OCI-M2 (cell line): Measurements from ENCODE around the gene IVNS1ABP.

Experiments
- DNase-seq: peaks from one replicate; lab custom pipeline; 2025; ENCODE audit not compliant: unreplicated experiment; lab: John Stamatoyannopoulos, UW

The IVNS1ABP gene

GRCh38 chr1:185295091-185295490, 22.0 kb downstream of the IVNS1ABP start:
- no peak for DNase-seq

- no peak for DNase-seq
These were observed 23.0 kb downstream of the IVNS1ABP start for GRCh38 chr1:185293967-185294542.

- no peak for DNase-seq
These were observed 24.8 kb downstream of the IVNS1ABP start for GRCh38 chr1:185292237-185292636.

- peak; percentile 58 for DNase-seq
These were observed 25.4 kb downstream of the IVNS1ABP start for GRCh38 chr1:185291652-185292051.

GRCh38 chr1:185291159-185291558, 25.9 kb downstream of the IVNS1ABP start:
- no peak for DNase-seq

GRCh38 chr1:185289880-185290279, 27.2 kb downstream of the IVNS1ABP start:
- DNase-seq, result no peak

DNA sequence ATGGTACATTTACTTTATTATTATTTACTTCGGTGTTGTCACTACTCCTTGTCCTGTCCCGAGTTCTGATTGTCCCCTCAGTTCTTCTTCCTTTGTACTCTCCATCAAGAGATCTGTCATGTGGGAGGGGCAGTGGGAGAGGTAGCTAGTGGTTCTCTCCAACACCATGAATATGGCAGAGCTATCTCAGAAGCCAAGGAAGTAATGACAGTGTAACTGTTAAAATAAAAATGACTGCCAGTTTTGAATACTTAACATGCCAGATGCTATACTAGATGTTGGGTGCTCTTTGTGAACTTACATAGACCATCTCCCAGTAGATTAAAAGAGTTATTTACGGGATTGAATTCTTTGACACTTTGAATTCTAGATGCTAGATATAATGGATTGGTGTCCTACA, 28.6 kb downstream of the IVNS1ABP start:
- DNase-seq, result no peak

GRCh38 chr1:185287451-185287850, 29.6 kb downstream of the IVNS1ABP start:
- no peak for DNase-seq

GRCh38 chr1:185284533-185285276, 32.3 kb downstream of the IVNS1ABP start:
- DNase-seq, result peak; percentile 98

GRCh38 chr1:185284116-185284515, 32.9 kb downstream of the IVNS1ABP start:
- DNase-seq, result no peak

GRCh38 chr1:185281245-185281644, 35.8 kb downstream of the IVNS1ABP start:
- no peak for DNase-seq

GRCh38 chr1:185280589-185280988, 36.5 kb downstream of the IVNS1ABP start:
- DNase-seq, result no peak

DNA sequence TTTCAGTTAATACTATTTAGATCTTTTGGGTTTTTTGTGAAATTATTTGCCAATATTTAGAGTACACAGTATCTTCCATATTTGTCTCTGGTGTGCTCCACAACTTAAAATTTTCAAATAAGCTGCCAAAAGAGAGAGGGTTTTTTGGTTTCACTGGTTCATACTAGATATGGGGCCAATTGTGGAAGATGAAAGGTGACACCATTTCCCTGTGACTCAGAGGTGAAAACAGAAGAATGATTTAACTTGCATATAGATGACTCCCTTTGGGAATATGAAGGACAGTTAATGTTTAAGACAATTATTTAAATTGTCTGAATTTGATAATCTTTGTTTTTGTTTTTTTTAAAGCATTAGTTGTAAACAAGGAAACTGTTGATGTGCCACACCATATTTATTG, 37.5 kb downstream of the IVNS1ABP start:
- DNase-seq, result no peak

DNA sequence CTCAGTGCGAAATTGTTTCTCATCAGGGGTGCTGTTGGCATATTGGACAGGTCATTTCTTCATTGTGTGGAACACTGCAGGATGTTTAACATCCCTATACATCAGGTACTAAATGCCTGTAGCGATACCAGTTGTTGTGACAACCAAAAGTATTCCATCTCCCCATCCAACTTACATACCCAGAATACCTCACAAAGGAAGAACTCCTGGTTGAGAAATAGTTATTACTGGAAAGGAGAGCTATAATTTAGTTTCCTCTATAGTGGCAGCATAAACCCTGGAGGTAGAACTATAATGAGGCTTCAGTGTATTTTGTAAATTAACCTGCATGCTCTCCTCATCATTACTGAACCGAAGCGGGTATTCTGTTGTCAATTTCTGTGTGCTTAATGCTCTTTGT, 45.1 kb downstream of the IVNS1ABP start:
- no peak for DNase-seq

GRCh38 chr1:185268352-185268751, 48.7 kb downstream of the IVNS1ABP start:
- no peak for DNase-seq

DNA sequence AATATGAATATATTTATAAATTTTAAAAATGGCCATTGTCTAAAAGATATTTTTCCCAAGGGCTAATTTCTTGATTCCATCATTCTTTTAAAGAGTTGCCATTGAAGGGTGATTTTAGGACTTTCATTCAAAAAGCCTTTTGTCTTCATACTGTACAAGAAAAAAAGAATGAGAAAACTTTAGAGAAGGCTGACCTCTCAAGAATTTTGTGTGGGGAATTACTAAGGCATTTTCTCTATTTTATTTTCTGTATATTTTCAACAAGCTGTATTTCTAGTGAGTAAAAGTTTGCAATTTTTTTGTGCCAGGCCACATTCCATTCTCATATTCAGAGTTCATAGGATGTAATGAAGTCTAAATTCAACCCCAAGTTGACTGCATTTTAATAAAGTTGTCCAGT, 49.3 kb downstream of the IVNS1ABP start:
- no peak for DNase-seq

DNA sequence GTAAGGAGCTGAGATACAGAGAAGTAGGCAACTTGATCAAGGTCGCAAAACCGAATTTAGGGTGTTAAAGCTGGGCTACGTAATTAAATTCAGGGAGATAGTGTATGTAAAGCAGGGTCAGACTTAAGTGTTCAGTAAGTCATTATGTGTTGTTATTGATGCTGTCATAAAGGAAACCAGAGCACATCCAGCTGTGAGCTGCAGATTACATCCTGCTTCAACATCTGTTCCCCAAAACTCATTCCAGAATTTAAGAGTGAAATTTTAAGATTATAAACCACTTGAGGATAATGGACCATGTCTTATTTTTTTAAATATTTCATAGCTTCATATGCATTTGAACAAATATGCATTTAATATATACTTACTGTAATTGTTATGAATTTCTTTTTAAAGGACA, 49.7 kb downstream of the IVNS1ABP start:
- DNase-seq, result no peak

DNA sequence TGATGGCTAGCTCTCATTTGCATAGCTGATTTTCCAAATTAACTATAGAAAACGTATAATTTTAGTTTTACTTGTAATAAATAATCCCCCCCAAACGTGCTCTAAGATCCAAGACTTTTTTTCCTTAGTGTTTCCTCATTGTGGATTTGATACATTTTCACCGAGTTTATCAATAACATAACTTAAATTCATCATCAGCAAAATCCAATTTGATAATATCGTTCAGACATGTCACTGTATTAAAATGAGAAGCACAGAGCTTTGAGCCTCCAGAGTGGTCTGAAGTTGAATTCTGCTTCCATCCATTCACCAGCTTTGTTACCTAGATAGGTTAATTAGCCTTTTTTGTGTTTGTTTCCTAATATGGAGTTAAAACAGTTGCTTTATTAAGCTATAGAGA, 51.7 kb downstream of the IVNS1ABP start:
- DNase-seq, result no peak

DNA sequence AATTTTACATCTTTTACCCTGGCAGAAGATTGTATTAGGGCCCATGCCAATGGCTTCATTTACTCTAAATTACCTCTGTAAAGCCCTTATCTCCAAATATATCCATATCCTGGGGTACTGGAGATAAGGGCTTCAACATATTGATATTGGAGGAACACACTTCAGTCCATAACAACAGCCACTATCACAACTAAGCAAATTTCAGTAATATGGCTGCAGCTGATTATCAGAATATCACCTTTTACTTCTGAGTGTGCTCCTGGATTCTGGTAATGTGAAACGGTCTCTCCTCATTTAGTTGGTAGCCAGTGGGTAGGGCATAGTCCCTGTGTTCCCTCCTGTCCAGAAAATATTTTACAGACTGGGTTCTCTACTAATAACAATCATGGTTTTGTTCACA, 53.3 kb downstream of the IVNS1ABP start:
- DNase-seq, result no peak

DNA sequence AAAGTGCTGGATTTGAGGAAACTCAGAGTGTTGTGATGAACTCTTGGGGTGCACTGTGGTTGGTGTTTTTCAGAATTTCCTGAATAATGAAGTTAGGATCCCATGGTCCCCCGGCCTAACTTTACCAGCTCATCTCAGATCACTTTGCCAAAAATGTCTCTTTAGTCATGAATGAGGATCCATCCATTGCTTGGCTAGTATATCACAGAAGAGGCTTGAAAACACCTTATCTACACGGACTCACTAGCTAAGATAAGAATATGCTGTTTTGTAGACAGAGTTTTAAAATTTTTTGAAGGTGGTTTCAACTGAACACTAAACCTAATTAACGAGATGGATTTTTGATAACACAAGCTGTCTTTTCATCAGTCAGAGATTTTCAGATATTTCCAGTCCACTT, 53.8 kb downstream of the IVNS1ABP start:
- DNase-seq, result no peak

DNA sequence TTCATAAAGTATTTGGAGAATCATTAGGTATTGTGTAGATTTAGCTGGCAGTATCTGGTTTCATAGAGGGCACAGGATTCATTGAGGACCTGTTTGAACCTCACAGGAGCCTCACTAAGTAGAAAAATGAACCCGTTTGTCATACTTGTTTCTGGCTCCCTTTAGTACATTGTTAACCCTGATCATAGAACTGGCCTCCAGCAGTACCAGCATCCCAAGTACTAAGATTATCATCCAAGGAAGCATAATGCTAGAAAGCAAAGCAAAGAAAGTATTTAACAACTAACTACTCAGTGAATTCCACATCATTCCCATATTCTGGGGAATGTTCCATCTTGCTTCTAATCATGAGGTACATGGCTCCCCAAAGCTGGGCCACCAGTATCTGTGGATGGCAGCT, 54.9 kb downstream of the IVNS1ABP start:
- no peak for DNase-seq

DNA sequence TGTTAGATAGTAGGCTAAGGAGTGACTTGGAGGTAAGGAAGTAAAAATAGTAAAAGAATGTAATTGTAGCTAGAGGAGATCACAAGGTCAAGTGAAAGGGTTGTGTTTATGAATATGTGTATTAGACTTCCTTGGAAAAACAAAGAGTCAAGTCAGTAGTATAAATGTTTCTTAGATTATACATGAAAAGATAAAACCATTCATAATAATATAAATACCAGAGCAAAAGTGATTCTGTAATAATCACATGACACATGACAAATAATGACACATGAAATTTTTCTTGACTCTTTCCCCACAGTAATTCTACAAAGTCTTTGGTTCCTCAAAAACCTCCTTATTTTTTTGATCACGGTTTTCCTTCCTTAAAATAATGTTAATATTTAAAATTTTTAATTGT, 56.4 kb downstream of the IVNS1ABP start:
- no peak for DNase-seq

DNA sequence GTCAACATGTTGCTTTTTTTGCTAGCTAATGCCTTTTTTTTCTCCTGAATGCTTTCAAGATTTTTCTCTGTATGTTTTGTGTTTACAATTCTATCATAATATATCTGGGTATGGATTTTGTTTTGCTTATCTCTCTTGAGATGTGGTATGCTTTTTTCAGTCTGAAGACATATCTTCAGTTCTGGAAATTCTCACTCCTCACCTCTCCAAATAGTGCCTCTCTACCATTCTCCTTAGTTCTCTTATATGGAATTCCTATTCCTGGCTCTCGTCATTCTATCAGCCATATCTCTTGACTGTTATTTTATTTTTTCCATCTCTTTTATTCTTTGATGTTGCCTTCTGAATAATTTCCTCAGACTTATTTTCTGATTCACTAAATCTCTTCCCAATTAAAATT, 58.4 kb downstream of the IVNS1ABP start:
- no peak for DNase-seq
